Mucosa of rectum (tissue), 2 donors: Measurements from ENCODE around the gene COL27A1.
"Not testable (repeated sequence)": the region's sequence is repeated elsewhere in the genome, so short reads cannot be mapped to it uniquely, and the experiment has no call there.

Source experiments
- H3K27ac ChIP-seq, 2 donors: one replicate each; pipeline ENCODE4 v1.7.0; 2013; ENCODE audit warnings: inconsistent platforms in 2 of 2, low read depth in 2 of 2, low read length in 2 of 2
- H3K27me3 ChIP-seq, 2 donors: one replicate each; pipeline ENCODE4 v1.7.0; 2013; ENCODE audit warnings: low read length in 2 of 2; ENCODE audit not compliant: control insufficient read depth in 2 of 2, insufficient read depth in 2 of 2
- H3K36me3 ChIP-seq, 2 donors: one replicate each; pipeline ENCODE4 v1.7.0; 2013; ENCODE audit warnings: low read length in 2 of 2; ENCODE audit not compliant: control insufficient read depth in 2 of 2, insufficient read depth in 2 of 2
- H3K4me1 ChIP-seq, 2 donors: one replicate each; pipeline ENCODE4 v1.7.0; 2013; ENCODE audit warnings: low read length in 2 of 2, mild to moderate bottlenecking in 1 of 2; ENCODE audit not compliant: control insufficient read depth in 2 of 2, insufficient read depth in 2 of 2
- H3K4me3 ChIP-seq, 2 donors: one replicate each; pipeline ENCODE4 v1.7.0; 2013; ENCODE audit warnings: low read length in 2 of 2
- H3K9ac ChIP-seq, 2 donors: one replicate each; pipeline ENCODE4 v1.7.0; 2013; ENCODE audit warnings: low read length in 2 of 2, low read depth in 1 of 2, mild to moderate bottlenecking in 1 of 2
- H3K9me3 ChIP-seq, 2 donors: one replicate each; pipeline ENCODE4 v1.7.0; 2013; ENCODE audit warnings: low read length in 2 of 2; ENCODE audit not compliant: control insufficient read depth in 2 of 2
- donor health status: healthy.
- donor health status: Normal muscosa, but diverticular disease.

COL27A1 gene

DNA sequence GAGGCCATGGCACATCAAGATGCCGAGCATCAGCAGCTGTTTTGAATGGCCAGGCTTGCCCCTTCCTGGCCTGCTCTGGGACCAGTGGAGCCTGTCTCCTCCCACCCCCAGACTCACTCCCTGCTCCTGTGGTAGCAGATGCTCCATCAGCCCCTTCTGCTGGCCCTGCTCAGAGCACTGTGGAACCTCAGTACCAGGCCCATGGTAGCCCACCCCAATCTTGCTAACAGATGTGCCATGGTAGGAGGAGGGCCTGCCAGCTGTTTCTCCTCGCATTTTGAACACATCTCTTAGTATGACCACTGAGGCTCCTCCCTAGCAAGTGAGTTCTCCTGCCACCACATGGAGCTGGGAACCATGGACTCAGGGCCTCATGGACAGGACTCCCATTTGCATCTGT, 29.5 kb downstream of the COL27A1 start:
- no peaks in the 10 kb centered on the region for H3K27me3 ChIP-seq
- no peak overlapping the region for H3K27ac ChIP-seq
- H3K36me3 ChIP-seq, result no peaks in the 10 kb centered on the region
- H3K4me3 ChIP-seq, result no peak overlapping the region
- peaks cover 0 to 3% of the 10 kb centered on the region in 2 donors for H3K4me1 ChIP-seq
- H3K9me3 ChIP-seq, result no peaks in the 10 kb centered on the region
- no peak overlapping the region for H3K9ac ChIP-seq

GRCh38 chr9:114185570-114186490, 30.5 kb downstream of the COL27A1 start:
- Histone ChIP-seq H3K36me3 (no peaks in the 10 kb centered on the region), H3K9ac (no peak overlapping the region), H3K27me3 (no peaks in the 10 kb centered on the region), H3K27ac (no peak overlapping the region), H3K4me3 (no peak overlapping the region), H3K4me1 (peaks cover 0 to 3% of the 10 kb centered on the region in 2 donors), H3K9me3 (no peaks in the 10 kb centered on the region)

- no peak overlapping the region for H3K27ac ChIP-seq
- H3K4me3 ChIP-seq, result no peak overlapping the region
- no peaks in the 10 kb centered on the region for H3K9me3 ChIP-seq
- no peak overlapping the region for H3K9ac ChIP-seq
- no peaks in the 10 kb centered on the region for H3K36me3 ChIP-seq
- H3K27me3 ChIP-seq, result no peaks in the 10 kb centered on the region
- H3K4me1 ChIP-seq, result no peaks in the 10 kb centered on the region
Measured at GRCh38 chr9:114186605-114187289, 31.4 kb downstream of the COL27A1 start.

DNA sequence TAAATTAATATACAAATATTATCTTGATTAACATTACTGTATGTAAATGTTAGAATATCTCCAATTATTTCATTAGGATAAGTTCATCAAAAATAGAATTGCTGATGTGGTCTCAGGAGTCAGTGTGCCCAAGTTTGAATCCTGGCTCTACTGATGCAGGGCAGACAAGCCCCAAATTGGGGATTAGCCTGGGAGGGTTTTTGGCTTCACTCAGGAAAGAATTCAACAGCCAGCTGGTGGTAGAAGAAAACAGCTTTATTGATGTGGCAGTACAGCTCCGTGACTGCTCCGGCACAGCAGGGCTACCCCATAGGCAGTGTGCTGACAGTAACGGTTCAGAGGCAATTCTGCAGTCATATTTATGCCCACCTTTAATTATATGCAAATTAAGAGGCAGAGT, 32.5 kb downstream of the COL27A1 start:
- no peak overlapping the region for H3K4me3 ChIP-seq
- H3K27me3 ChIP-seq, result no peaks in the 10 kb centered on the region
- H3K36me3 ChIP-seq, result no peaks in the 10 kb centered on the region
- no peak overlapping the region for H3K27ac ChIP-seq
- H3K4me1 ChIP-seq, result no peaks in the 10 kb centered on the region
- no peak overlapping the region for H3K9ac ChIP-seq
- H3K9me3 ChIP-seq, result no peaks in the 10 kb centered on the region

- Histone ChIP-seq H3K36me3 (no peaks in the 10 kb centered on the region), H3K4me3 (no peak overlapping the region), H3K27ac (no peak overlapping the region), H3K4me1 (no peaks in the 10 kb centered on the region), H3K9me3 (no peaks in the 10 kb centered on the region), H3K27me3 (no peaks in the 10 kb centered on the region), H3K9ac (no peak overlapping the region)
Measured at GRCh38 chr9:114189823-114190562, 34.7 kb downstream of the COL27A1 start.

- no peak overlapping the region for H3K9ac ChIP-seq
- no peak overlapping the region for H3K27ac ChIP-seq
- H3K9me3 ChIP-seq, result no peaks in the 10 kb centered on the region
- H3K4me3 ChIP-seq, result no peak overlapping the region
- H3K36me3 ChIP-seq, result no peaks in the 10 kb centered on the region
- no peaks in the 10 kb centered on the region for H3K27me3 ChIP-seq
- H3K4me1 ChIP-seq, result no peaks in the 10 kb centered on the region
Measured at GRCh38 chr9:114190563-114190905, 35.2 kb downstream of the COL27A1 start.

DNA sequence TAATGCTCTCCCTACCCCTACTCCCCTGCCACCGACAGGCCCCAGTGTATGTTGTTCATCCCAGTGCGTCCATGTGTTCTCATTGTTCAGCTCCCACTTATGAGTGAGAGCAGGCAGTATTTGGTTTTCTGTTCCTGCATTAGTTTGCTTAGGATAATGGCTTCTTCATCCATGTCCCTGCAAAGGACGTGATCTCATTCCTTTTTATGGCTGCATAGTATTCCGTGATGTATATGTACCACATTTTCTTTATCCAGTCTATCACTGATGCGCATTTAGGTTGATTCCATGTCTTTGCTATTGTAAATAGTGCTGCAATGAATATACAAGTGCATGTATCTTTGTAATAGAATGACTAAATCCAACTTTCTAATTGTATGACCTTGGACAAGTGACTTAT, 36.1 kb downstream of the COL27A1 start:
- not testable (repeated sequence) for H3K9me3 ChIP-seq, H3K27ac ChIP-seq, H3K27me3 ChIP-seq, H3K4me3 ChIP-seq, H3K36me3 ChIP-seq, H3K9ac ChIP-seq, H3K4me1 ChIP-seq

GRCh38 chr9:114192539-114192938, 37.2 kb downstream of the COL27A1 start:
- Histone ChIP-seq H3K4me3 (no peak overlapping the region), H3K4me1 (no peaks in the 10 kb centered on the region), H3K36me3 (no peaks in the 10 kb centered on the region), H3K27ac (no peak overlapping the region), H3K9me3 (no peaks in the 10 kb centered on the region), H3K9ac (no peak overlapping the region), H3K27me3 (no peaks in the 10 kb centered on the region)

- Histone ChIP-seq H3K36me3 (no peaks in the 10 kb centered on the region), H3K9ac (no peak overlapping the region), H3K9me3 (no peaks in the 10 kb centered on the region), H3K27ac (no peak overlapping the region), H3K27me3 (no peaks in the 10 kb centered on the region), H3K4me1 (no peaks in the 10 kb centered on the region), H3K4me3 (no peak overlapping the region)
Measured at GRCh38 chr9:114193090-114193489, 37.8 kb downstream of the COL27A1 start.

DNA sequence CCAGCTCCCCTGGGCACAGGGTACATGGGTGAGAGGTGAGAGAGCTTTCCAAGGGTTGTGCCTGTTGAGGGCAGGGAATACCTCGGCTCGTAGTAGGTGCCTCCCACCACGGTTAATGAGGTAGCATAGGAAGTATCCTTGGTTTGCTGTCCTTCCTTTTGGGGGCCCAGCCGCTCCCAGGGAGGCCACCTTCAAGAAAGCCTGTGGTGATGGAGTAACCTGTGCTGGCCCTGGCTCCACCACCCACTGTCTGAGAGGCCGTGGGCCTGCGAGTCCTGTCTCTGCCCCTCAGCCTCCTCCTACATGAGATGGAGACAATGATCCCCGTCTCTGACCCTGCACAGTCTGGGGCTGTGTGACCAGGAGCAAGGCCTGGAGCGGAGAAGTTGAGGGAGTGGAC, 40.8 kb downstream of the COL27A1 start:
- Histone ChIP-seq H3K4me3 (no peak overlapping the region), H3K27ac (no peak overlapping the region), H3K9me3 (no peaks in the 10 kb centered on the region), H3K27me3 (no peaks in the 10 kb centered on the region), H3K36me3 (no peaks in the 10 kb centered on the region), H3K4me1 (no peaks in the 10 kb centered on the region), H3K9ac (no peak overlapping the region)
